ENCODE data around the gene MOSPD2. TPM values are rescaled to one million over a fixed set of nuclear protein-coding genes. Genes with fewer than 3 reads are reported as not detected.

MOSPD2 gene
- total and polyA plus RNA-seq, 2 donors (not counting 3 experiments of a cell fraction or from before 2014, with no cell fraction given), result 4.9 to 14.9 TPM

Other genes with a start within 250 kb of the MOSPD2 start
- gene FANCB, start 352 bp upstream of the MOSPD2 start, total RNA-seq, result 6.6 and 7.9 TPM in 2 replicates
- 0.64 and 1.3 TPM in 2 replicates for gene FANCB, start 352 bp upstream of the MOSPD2 start, polyA plus RNA-seq

All from endothelial cell of umbilical vein (primary cell).